G401.6 (cell line): ENCODE measurements around the gene ILKAP.

Experiments
- FAIRE-seq: peaks from 2 replicates; lab custom pipeline; 2012; peaks lifted over from hg19 to GRCh38; lab: Jason Lieb, UNC

ILKAP gene

DNA sequence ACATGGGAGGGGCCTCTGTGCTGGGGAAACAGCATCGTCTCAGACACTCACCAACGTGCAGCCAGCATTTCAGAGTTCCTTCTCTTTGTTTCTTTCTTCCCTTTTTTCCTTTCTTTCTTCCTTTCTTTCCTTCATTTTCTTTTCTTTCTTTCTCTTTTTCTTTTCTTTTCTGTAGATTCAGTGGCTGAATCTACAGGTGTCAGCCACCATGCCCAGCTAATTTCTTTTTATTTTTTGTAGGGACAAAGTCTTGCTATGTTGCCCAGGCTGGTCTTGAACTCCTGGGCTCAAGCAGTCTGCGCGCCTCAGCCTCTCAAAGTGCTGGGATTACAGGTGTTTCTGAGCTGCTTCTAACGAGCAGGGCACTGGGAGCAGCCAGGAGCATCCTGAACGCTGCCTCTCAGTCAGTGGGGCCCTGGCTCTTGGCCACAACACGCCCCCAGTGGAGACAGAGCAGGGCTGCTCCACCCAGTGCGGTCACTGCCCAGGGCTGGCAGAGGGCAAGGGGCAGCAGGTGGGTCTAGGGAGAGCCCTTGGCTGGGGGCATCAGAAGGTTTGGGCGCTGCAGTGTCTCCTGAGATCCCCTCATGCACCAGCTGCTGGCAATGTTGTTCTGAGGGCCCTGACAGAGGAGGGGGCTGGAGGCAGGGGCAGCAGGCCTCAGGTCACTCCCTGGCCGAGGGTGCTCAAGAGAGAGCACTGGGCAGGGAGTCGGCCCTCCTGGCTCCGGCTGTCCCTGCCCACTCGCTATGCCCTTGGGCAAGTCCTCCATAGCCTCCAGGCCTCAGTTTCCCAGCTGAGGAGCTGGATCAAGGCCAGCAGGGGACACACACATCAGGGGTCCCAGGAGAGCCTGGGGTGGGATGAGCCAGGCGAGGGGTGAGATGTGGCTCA lies 69.7 kb downstream of the ILKAP start:
- no peak for FAIRE-seq

DNA sequence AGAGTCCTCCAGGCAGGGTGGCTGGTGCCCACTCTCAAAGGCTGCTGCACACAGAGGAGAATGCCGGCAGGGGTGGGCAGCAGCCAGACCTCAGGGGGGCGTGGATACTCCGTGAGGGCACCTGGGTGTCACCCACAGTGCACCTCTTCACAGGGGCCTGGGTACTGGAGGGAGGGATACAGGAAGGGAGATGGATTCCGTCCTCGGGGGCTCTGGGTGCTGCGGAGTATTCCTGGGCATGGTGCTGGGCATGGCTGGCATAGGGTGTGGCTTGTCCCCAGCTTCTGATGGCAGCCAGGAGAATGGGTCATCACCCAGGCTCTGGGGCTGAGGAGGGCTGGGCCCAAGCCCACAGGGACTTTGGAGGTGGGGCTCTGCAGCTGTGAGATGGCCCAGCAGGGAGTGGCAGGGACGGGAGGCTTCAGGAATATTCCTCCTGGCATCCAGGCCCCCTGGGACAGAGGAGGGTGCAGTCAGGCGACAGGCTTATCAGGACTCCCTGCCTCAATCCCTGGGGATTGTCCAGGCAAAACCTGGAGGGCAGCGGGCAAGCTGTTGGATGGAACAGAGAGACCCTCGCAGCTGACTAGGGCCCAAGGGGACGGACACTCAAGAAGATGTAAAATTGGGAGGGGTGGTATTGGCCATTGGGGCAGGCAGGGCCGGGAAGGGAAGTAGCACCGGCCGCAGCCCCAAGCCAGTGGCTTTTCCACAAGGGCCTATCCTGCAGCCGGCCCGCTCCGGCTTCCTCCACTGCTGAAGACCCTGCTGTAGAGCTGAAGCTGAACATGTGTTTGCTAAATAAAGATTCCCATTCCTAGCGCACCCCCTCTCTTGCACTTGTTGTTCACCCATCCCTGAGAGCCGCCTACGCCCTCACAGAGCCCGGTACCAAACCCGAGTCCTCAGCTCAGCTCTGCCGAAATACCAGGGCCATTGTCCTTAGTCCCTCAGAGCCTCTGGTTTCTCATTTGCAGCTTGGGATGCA lies 70.7 kb downstream of the ILKAP start:
- no peak for FAIRE-seq

DNA sequence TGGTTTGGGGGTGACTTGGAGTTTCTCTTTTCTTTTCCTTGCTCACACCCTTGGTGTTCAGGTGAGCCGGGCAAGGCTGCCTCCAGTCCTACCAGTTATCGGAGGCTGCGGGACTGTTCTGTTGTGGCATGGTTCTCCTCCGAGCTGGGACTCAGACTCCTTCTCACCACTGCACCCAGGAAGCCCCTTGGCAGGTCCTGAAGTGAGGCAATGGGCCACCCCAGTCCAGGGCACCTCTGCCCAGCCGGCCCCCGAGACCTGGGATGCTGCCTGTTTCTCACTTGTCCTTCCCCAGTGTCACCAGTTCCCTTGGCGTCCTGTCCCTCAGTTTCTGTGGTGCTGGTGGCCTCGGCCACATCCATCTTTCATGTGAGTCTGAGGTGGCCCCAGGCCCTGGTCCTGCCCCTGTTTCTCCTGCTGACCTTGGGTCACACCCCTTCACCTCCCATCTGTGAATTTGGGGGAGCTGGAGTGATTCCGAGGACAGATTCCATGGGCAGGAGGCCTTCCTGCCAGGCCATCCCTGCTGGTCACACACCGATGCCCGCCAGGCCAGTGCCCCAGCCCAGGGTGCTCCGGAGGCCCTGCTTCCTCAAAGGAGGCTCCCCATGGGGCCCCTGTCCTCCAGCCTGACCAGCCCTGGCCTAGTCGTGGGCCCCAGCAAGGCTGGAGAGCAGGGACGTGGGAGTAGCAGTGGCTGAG lies 71.6 kb downstream of the ILKAP start:
- FAIRE-seq, result no peak

- no peak for FAIRE-seq
These were observed 72.5 kb downstream of the ILKAP start for GRCh38 chr2:238130696-238131628.

DNA sequence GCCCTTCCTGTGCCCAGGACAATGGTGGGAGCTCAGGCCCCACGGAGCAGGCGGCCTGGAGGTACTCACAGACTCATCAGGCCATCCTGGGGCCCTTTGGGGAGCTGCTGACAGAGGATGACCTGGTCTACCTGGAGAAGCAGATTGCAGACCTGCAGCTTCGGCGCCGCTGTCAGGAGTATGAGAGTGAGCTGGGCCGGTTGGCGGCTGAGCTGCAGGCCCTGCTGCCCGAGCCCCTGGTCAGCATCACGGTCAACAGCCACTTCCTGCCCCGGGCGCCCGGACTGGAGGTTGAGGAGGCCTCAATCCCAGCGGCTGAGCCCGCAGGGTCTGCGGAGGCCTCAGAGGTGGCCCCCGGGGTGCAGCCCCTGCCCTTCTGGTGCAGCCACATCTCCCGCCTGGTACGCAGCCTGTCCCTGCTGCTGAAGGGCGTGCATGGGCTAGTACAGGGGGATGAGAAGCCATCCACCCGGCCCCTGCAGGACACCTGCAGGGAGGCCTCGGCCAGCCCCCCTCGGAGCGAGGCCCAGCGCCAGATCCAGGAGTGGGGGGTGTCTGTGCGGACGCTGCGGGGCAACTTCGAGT lies 73.3 kb downstream of the ILKAP start:
- FAIRE-seq, result no peak

DNA sequence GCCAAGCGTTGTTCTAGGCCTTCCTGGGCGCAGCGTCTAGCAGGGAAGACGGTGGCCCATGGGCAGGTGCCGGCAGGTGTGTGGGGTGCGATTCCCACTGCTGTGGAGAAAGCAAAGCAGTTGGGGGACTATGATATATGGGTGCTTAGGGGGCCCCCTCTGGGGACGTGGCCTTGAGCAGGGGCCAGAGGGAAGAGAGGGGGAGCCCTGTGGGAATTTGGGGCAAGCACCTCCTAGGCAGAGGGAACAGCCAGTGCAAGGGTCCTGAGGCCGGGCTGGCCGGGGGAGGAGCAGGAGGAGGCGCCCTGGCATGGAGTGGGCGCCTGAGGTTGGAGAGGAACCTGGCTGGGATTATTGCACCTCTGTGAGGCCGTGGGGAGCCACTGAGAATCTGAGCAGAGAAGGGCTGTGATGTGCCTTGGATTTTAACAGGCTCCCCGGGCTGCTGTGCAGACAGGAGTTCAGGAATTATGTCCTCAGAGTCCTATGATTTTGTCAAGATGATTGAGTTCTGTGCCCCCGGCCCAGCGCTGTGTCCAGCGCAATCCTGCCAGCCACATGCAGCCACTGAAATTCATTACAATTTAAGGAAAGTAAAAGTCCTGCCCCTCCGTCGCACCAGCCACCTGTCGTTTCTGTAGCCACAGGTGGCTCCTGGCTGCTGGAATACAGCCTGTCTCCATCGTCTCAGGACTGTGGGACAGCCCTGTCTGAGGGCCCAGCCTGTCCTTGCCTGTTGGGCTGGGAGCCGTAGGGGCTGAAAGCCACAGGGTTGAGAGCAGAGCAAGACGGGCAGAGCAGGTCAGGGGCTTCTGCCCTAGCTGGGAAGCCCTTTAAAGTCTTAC lies 74.1 kb downstream of the ILKAP start:
- FAIRE-seq, result no peak

- FAIRE-seq, result no peak
These were observed 74.9 kb downstream of the ILKAP start for GRCh38 chr2:238128534-238129001.

GRCh38 chr2:238128061-238128440 lies 75.4 kb downstream of the ILKAP start:
- no peak for FAIRE-seq

GRCh38 chr2:238127165-238128060 lies 76.1 kb downstream of the ILKAP start:
- no peak for FAIRE-seq

GRCh38 chr2:238126775-238127164 lies 76.7 kb downstream of the ILKAP start:
- no peak for FAIRE-seq

GRCh38 chr2:238126338-238126737 lies 77.2 kb downstream of the ILKAP start:
- FAIRE-seq, result no peak

GRCh38 chr2:238125127-238125885 lies 78.2 kb downstream of the ILKAP start:
- no peak for FAIRE-seq

DNA sequence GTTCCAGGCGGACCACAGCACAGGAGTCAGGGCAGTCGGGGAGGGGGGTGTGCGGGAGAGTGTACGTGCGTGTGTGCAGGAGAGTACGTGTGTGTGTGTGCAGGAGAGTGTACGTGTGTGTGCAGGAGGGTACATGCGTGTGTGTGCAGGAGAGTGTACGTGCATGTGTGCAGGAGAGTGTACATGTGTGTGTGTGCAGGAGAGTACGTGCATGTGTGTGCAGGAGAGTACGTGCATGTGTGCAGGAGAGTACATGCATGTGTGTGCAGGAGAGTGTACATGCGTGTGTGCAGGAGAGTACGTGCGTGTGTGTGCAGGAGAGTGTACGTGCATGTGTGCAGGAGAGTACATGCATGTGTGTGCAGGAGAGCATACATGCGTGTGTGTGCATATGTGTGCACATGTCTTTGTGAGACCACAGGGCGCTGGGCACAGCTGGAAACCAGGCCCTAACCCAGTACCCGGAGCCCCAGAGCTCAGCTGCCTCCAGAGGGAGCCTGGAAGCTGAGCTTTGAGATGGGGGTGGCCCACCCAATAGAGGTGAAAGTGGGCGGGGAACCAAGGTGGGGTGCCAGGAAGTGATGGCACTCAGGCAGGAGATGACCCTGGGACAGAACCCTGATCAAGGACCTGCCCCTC lies 78.9 kb downstream of the ILKAP start:
- FAIRE-seq, result no peak

DNA sequence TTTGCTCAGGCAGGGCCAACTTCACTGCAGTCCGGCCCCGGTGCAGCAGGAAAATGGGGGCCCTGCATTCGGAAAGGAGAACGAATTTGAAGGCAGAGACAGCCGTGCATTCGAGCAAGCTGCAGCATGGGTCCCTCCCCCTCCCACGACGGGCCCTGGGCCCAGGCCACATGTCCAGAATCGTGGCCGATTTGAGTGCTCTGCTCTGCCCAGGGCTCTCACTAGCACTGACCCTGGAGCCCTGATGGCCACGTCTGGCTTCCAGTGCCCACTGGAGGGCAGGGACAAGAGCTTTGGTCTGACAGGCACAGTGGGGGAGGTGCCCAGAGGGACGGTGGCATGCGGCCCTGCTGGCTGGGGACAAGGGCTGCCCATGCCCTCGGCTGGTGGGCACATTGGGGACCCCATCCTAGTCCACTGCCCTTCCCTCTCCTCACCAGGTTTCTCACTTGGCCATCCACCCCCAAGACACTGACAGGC lies 79.5 kb downstream of the ILKAP start:
- no peak for FAIRE-seq

DNA sequence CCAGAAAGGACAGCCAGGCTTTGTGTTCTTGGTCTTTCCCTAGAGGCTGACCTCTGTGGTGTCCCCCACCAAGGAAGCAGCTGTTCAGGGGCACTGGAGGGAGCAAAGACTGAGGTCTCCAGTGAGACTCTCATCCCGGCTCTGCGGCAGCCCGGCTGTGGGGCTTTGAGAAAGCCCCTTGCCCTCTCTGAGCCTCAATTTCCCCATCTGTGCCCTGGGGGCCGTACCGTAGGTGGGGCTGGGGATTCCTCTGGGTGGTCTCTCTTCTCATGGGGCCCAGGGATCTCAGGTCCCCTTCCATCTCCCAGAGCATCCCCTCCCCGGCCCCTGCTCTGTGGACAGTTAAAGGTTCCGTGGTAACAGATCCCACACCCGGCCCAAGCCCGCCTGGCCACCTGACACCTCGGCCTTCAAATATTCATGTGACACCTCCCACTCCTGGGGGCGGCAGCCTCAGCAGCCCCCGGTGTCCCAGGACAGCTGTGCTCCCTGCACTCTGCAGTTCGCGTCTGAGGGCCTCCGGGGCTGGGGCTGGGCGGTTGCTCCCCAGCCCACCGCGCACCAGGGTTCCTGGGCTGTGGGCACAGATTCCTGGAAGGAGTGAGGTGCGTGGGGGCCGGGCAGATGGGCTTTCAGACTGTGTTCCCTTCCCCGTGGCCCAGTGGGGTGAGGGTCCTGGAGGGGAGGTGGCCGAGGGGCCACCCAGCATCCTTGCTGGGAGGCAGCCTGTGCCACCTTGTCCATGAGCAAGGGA lies 80.1 kb downstream of the ILKAP start:
- FAIRE-seq, result no peak
